ENCODE data around the gene RNASEL.

DNA sequence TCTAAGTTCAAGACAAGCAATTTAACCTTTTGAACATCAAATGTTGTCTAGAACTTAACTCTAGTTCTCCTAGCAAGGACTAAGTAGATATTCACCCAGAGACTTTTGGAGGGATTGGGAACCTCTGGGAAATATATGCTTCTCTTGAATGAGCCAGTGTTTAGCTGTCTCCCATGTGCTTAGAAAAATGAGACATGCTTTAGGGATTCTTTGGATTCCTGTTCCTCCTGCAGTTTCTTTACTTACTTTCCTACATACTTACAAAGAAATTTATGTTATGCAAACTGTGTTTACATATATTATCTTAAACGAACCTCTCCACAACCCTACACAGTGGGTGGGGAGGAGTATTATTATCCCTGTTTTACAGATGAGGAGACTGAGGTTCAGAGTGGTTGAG lies 39.2 kb downstream of the RNASEL start:
- TF ChIP-seq ZNF549 (CRISPR knock-in tag; IDR thresholded peaks at IDR 0.05) (no peak), ZNF24 (IDR thresholded peaks at IDR 0.05) (no peak), EZH2 (conservative IDR thresholded peaks at IDR 0.05; ENCODE audit: low read depth, low read length) (no peak)
- TF ChIP-seq, protein P1, sequence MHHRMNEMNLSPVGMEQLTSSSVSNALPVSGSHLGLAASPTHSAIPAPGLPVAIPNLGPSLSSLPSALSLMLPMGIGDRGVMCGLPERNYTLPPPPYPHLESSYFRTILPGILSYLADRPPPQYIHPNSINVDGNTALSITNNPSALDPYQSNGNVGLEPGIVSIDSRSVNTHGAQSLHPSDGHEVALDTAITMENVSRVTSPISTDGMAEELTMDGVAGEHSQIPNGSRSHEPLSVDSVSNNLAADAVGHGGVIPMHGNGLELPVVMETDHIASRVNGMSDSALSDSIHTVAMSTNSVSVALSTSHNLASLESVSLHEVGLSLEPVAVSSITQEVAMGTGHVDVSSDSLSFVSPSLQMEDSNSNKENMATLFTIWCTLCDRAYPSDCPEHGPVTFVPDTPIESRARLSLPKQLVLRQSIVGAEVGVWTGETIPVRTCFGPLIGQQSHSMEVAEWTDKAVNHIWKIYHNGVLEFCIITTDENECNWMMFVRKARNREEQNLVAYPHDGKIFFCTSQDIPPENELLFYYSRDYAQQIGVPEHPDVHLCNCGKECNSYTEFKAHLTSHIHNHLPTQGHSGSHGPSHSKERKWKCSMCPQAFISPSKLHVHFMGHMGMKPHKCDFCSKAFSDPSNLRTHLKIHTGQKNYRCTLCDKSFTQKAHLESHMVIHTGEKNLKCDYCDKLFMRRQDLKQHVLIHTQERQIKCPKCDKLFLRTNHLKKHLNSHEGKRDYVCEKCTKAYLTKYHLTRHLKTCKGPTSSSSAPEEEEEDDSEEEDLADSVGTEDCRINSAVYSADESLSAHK (CRISPR knock-in tag; IDR thresholded peaks at IDR 0.05; ENCODE audit: borderline replicate concordance), result no peak
